IPS-20b (cell line): ENCODE data around the gene DEPDC5.

Experiments used
- H3K27ac ChIP-seq: one replicate; pipeline ENCODE4 v1.5.1; 2013; ENCODE audit warnings: low read length
- H3K27me3 ChIP-seq: 2 replicates; pipeline ENCODE4 v1.6.1; 2013; ENCODE audit warnings: mild to moderate bottlenecking, low read length, inconsistent platforms; ENCODE audit not compliant: insufficient read depth
- H3K36me3 ChIP-seq: 2 replicates; pipeline ENCODE4 v1.6.1; 2013; ENCODE audit warnings: low read depth, mild to moderate bottlenecking, inconsistent platforms, low read length, moderate library complexity; ENCODE audit not compliant: insufficient read depth
- H3K4me1 ChIP-seq: 2 replicates; pipeline ENCODE4 v1.6.1; 2013; ENCODE audit warnings: mild to moderate bottlenecking, control low read depth, inconsistent platforms, low read length, moderate library complexity; ENCODE audit not compliant: insufficient read depth
- H3K4me3 ChIP-seq: 2 replicates; pipeline ENCODE4 v1.5.1; 2013; ENCODE audit warnings: mild to moderate bottlenecking, low read length, inconsistent platforms
- H3K9ac ChIP-seq: 2 replicates; pipeline ENCODE4 v1.6.1; 2013; ENCODE audit warnings: low read depth, mild to moderate bottlenecking, inconsistent platforms, low read length, moderate library complexity
- H3K9me3 ChIP-seq: 2 replicates; pipeline ENCODE4 v1.6.1; 2013; ENCODE audit warnings: mild to moderate bottlenecking, low read depth, low read length, inconsistent platforms; ENCODE audit not compliant: insufficient read depth

Gene DEPDC5

DNA sequence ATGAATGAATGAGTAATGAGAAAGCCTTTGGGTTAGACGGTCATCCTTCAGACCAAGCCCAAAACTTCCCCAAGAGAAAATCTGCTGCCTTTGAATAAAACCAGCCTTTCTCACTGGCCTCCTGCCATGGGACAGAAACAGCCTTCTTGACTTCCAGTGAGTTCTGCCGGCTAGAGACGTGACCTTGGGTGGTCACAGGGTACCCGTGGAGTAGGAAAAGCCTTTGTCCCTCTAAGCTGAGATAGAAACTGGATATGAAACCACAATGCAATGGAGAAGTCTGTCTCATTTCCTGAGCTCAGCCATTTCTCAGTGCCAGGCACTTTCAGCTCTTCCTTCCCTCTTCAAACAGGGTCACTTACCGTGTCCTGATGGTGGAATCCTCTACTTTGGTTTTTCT is 169.3 kb downstream of the DEPDC5 start:
- Histone ChIP-seq H3K4me3 (no peak overlapping the region), H3K9ac (no peak overlapping the region), H3K27me3 (no peaks in the 10 kb centered on the region), H3K4me1 (no peaks in the 10 kb centered on the region), H3K9me3 (no peaks in the 10 kb centered on the region), H3K27ac (no peak overlapping the region), H3K36me3 (no peaks in the 10 kb centered on the region)

GRCh38 chr22:31923747-31924146 is 169.9 kb downstream of the DEPDC5 start:
- Histone ChIP-seq H3K27me3 (no peaks in the 10 kb centered on the region), H3K4me1 (no peaks in the 10 kb centered on the region), H3K36me3 (no peaks in the 10 kb centered on the region), H3K27ac (no peak overlapping the region), H3K9ac (no peak overlapping the region), H3K9me3 (no peaks in the 10 kb centered on the region), H3K4me3 (no peak overlapping the region)

GRCh38 chr22:31925056-31925455 is 171.2 kb downstream of the DEPDC5 start:
- Histone ChIP-seq H3K4me1 (no peaks in the 10 kb centered on the region), H3K36me3 (no peaks in the 10 kb centered on the region), H3K4me3 (no peak overlapping the region), H3K9ac (no peak overlapping the region), H3K27ac (no peak overlapping the region), H3K27me3 (no peaks in the 10 kb centered on the region), H3K9me3 (no peaks in the 10 kb centered on the region)

DNA sequence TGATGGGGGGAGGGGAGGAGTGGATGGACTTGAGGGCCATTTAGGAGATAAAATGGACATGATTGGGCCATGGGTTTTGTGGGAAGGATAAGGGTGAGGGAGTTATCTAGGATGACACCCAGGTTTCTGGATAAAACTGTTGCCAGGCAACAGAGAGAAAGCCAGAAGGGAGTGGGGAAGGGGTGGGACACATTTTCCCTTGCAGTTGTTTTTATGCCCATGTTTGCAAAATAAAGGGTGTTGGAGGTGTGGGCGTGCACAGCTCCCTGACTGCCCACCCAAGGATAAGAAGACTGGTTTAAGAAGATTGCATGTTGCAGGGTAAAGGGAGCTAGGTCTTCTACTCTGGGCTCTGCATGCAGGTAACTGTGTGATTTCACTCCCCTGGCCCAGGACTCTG is 172.2 kb downstream of the DEPDC5 start:
- H3K4me1 ChIP-seq = no peaks in the 10 kb centered on the region
- H3K4me3 ChIP-seq = no peak overlapping the region
- H3K9ac ChIP-seq = no peak overlapping the region
- no peak overlapping the region for H3K27ac ChIP-seq
- no peaks in the 10 kb centered on the region for H3K36me3 ChIP-seq
- H3K9me3 ChIP-seq = no peaks in the 10 kb centered on the region
- no peaks in the 10 kb centered on the region for H3K27me3 ChIP-seq

DNA sequence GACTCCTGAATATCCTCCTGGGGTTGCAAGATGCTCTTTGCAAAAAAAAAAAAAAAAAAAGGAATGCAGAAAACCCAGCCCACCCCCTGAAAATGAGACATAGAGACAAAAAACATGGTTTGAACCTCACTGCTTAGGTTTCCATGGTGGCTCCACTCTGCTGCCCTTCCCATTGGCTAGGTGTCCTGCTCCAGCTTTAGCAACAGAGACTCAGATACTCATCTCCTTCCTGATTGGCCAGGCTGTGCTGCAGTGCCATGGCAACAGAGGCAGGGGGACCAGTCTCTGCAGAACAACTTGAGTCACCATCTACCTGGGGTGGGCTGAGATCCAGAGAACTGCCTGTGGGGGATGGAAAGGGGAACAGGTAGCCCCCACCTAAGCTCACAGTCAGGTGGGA is 173.2 kb downstream of the DEPDC5 start:
- Histone ChIP-seq H3K4me3 (no peak overlapping the region), H3K4me1 (no peaks in the 10 kb centered on the region), H3K9me3 (no peaks in the 10 kb centered on the region), H3K27me3 (no peaks in the 10 kb centered on the region), H3K36me3 (no peaks in the 10 kb centered on the region), H3K27ac (no peak overlapping the region), H3K9ac (no peak overlapping the region)

DNA sequence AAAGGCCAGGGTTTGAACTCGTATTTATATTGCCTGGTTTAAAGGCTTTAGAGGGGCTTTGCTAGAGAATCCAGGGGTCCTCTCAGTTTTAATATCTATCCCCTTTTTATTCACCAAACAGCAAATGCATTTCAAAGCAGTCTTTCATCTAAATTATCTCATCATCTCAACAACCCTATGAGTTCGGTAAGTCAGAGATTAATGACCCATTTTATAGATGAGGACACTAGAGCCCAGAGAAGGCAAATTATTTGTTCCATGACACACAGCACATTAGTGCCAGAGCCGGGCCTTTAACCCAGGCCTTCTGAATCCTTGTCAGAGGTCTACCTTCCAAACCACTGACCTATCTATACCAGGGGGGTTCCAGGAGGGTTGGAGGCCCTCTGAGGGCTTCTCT is 173.7 kb downstream of the DEPDC5 start:
- H3K36me3 ChIP-seq = no peaks in the 10 kb centered on the region
- H3K27ac ChIP-seq = no peak overlapping the region
- H3K4me1 ChIP-seq = no peaks in the 10 kb centered on the region

DNA sequence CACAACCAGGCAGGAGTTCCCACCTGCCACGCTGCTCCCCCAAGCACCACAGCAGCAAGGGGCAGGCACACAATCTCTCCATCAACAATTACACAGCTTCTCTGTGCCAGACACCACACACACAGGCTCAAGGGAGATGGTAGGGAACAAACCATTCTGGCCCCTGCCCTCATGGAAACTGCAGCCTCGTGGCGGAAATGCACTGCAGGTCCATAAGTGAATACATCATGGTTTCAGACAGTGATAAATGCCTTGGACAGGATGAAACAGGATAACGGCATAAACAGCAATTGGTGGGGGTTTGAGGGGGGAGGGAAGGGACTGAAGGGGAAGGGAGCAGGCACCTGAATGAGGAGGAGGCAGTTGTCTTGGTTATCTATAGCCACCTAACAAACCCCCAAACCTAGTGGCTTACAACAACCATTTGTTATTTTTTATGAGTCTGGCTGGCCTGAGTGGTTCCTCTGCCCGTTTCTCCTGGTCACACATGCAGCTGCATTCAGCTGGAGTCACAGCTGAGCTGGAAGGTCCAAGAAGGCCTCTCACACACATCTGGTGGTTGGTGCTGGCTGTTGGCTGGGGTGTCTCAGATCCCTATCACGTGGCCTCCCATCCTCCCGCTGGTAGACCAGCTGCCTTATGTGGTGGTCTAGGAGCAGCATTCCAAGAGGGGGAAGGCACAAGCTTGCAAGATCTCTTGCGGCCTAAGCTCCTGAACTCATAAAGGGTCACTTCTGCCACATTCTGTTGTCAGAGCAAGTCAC is 175.5 kb downstream of the DEPDC5 start:
- no peak overlapping the region for H3K27ac ChIP-seq
- no peak overlapping the region for H3K9ac ChIP-seq
- H3K4me1 ChIP-seq = no peaks in the 10 kb centered on the region
- H3K36me3 ChIP-seq = no peaks in the 10 kb centered on the region
- no peaks in the 10 kb centered on the region for H3K27me3 ChIP-seq
- H3K9me3 ChIP-seq = no peaks in the 10 kb centered on the region
- H3K4me3 ChIP-seq = no peak overlapping the region

More for the DNA sequence above, 173.7 kb downstream of the DEPDC5 start:
- Histone ChIP-seq H3K4me3 (no peak overlapping the region), H3K9ac (no peak overlapping the region), H3K9me3 (no peaks in the 10 kb centered on the region), H3K27me3 (no peaks in the 10 kb centered on the region)

- Histone ChIP-seq H3K4me3 (no peak overlapping the region), H3K4me1 (0 out of 2 replicates have a peak, but pooled peaks cover 3% of the 10 kb centered on the region), H3K27ac (no peak overlapping the region), H3K9me3 (no peaks in the 10 kb centered on the region), H3K36me3 (no peaks in the 10 kb centered on the region), H3K9ac (no peak overlapping the region), H3K27me3 (no peaks in the 10 kb centered on the region)
Observed at GRCh38 chr22:31932863-31933262, 179.0 kb downstream of the DEPDC5 start.

DNA sequence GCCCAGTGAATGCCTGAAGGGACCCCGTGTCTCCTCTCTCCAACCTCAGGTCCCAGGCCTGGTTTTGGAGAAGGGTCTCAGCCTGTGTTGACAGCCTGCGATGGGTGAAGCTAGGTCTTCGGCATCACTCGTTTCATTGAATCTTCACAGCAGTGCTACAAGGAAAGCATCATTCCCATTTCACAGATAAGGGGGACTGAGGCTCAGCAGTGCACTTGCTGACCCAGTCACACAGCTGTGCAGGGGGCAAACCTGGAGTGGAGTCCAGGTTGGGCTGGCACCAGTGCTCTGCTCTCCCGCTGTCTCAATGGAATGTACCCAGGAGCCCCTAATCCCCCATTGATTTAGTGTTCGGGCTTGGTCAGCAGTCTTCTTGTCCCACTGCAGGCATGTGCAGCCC is 179.6 kb downstream of the DEPDC5 start:
- no peaks in the 10 kb centered on the region for H3K9me3 ChIP-seq

DNA sequence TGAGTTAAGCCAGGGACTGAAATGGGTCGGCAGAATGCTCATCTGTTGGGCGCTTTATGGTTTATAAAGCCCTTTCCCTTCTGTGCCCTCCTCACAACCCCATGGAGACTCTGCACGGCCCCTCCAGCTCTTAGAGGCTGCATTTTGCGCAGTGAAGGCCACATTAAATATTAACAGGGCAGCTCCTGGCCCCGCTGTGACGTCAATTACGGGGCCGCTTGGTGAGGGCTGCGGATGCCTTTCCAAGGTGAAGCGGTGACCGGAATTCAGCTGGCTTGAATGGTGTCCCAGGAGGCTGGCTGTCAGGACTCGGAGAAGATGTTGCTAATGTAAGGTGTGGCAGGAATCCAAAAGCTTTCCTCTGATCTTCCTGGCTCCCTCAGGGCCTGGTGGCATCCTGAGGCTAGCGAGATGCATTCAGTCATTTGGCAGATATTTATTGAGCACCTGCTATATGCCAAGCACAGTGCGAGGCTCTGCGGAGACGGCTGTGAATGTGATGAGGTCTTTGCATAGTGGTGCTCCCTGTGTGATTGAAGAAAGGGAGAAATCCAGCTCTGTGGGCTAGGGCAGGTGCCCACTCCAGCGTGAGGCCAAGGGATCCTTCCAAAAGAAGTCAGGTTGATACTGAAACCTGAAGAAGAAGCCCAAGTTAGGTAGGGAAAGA is 180.1 kb downstream of the DEPDC5 start:
- Histone ChIP-seq H3K9ac (no peak overlapping the region), H3K4me1 (0 out of 2 replicates have a peak, but pooled peaks cover 3% of the 10 kb centered on the region), H3K9me3 (no peaks in the 10 kb centered on the region), H3K27ac (no peak overlapping the region), H3K27me3 (no peaks in the 10 kb centered on the region), H3K36me3 (no peaks in the 10 kb centered on the region), H3K4me3 (no peak overlapping the region)

More for the DNA sequence above, 179.6 kb downstream of the DEPDC5 start:
- H3K4me1 ChIP-seq = 0 out of 2 replicates have a peak, but pooled peaks cover 3% of the 10 kb centered on the region
- no peaks in the 10 kb centered on the region for H3K27me3 ChIP-seq
- H3K27ac ChIP-seq = no peak overlapping the region
- H3K36me3 ChIP-seq = no peaks in the 10 kb centered on the region
- no peak overlapping the region for H3K4me3 ChIP-seq
- no peak overlapping the region for H3K9ac ChIP-seq

- Histone ChIP-seq H3K9ac (no peak overlapping the region), H3K9me3 (no peaks in the 10 kb centered on the region), H3K4me3 (no peak overlapping the region), H3K36me3 (no peaks in the 10 kb centered on the region), H3K4me1 (0 out of 2 replicates have a peak, but pooled peaks cover 3% of the 10 kb centered on the region), H3K27me3 (no peaks in the 10 kb centered on the region), H3K27ac (no peak overlapping the region)
Observed at GRCh38 chr22:31935961-31936635, 182.3 kb downstream of the DEPDC5 start.
